Right lobe of liver (tissue), 4 donors: ENCODE results near the gene ATXN1.

ENCODE experiments used
- POLR2A ChIP-seq: fragments of 450-650 bp; IDR thresholded peaks from one replicate; pipeline ENCODE4 v1.6.1; 2017; ENCODE audit warnings: antibody characterized with exemption, mild to moderate bottlenecking
- TF ChIP-seq, protein P1 (sequence below), 4 donors: fragments of 200-600 bp in 3 of 4; fragments of 450-650 bp in 1 of 4; IDR thresholded peaks; one replicate each; pipeline versions ENCODE4 v1.5.1 to v1.8.0; 2016 to 2022; ENCODE audit warnings: antibody characterized with exemption in 4 of 4, mild to moderate bottlenecking in 2 of 4
- donor health status: DM: no; HTN: no; CAD: no.
- donor health status: DM: no; HTN: no; CAD: no.
- donor health status: DM: no; HTN: yes; CAD: no.

DNA sequence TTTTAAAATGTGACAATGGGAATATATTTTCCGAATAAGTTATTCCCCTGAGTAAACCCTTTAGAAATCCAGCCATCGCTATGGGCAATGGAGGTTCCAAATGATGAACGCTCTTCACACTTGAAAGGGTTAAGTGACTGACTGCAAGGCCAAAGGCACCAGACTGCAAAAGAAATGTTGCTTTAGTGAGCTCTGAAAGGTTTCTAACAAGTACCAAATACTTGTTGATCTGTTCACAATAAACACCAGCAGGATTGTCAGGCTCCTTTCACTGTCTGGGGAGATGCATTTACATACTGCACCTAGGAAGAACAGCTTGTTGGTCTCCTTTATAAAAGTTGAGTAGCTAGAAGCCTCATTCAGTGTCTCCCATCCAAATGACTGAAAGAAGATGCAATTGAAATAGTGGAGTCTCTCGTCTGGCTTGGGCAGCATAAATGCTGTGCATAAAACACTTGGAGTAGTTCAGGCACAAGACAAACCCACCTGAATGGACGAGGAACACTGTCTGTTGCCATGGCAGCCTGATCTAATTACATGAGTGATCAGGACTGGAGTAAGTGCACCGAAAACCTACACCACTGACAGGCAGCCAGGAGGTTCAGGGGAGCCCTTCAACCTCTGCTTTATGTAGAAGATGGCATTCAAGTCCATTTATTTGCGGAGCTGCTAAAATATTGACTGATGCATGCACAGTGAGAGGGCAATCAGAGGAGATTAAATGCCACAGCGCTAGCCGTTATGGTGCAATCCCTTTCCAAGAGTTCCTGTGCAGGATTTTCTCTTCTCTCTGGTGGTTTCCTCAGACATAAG lies 2.9 kb downstream of the ATXN1 start:
- TF ChIP-seq, protein P1, sequence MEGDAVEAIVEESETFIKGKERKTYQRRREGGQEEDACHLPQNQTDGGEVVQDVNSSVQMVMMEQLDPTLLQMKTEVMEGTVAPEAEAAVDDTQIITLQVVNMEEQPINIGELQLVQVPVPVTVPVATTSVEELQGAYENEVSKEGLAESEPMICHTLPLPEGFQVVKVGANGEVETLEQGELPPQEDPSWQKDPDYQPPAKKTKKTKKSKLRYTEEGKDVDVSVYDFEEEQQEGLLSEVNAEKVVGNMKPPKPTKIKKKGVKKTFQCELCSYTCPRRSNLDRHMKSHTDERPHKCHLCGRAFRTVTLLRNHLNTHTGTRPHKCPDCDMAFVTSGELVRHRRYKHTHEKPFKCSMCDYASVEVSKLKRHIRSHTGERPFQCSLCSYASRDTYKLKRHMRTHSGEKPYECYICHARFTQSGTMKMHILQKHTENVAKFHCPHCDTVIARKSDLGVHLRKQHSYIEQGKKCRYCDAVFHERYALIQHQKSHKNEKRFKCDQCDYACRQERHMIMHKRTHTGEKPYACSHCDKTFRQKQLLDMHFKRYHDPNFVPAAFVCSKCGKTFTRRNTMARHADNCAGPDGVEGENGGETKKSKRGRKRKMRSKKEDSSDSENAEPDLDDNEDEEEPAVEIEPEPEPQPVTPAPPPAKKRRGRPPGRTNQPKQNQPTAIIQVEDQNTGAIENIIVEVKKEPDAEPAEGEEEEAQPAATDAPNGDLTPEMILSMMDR (IDR thresholded peaks at IDR 0.05) = no peak
- no peak for TF ChIP-seq POLR2A
